ENCODE data around the gene ARHGAP22. TPM values are rescaled to one million over a fixed set of nuclear protein-coding genes. Genes with fewer than 3 reads are reported as not detected.

Gene ARHGAP22
- total and polyA plus RNA-seq, 2 donors = 5.5 to 8.5 TPM

DNA sequence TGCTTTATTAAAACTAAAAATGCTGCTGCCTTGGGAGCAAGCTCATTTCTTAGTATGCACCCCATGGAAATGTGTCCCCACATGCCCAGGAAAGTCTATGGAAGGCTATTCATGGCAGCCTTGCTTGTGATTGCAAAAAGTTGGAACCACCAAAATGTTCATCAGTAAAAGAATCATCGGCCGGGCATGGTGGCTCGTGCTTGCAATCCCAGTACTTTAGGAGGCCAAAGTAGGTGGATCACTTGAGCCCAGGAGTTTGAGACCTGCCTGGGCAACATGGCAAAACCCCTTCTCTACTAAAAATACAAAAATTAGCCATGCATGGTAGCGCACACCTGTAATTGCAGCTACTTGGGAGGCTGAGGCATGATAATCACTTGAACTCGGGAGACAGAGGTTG, 79.8 kb downstream of the ARHGAP22 start:
- 99% methylated on average over 5 of the region's 5 CpGs for WGBS
- Histone ChIP-seq H3K4me1 (ENCODE audit: control insufficient read depth in 2 of 2, insufficient read depth in 2 of 2, low read length in 2 of 2) (peaks cover 0 to 6% of the 10 kb centered on the region in 2 donors), H3K27ac (ENCODE audit: low read depth in 1 of 2, low read length in 1 of 2) (no peak overlapping the region), H3K9me3 (ENCODE audit: control insufficient read depth in 2 of 2, insufficient read depth in 1 of 2, low read length in 1 of 2) (no peaks in the 10 kb centered on the region), H3K4me3 (ENCODE audit: low read length in 2 of 2) (no peak overlapping the region), H3K27me3 (ENCODE audit: control insufficient read depth in 2 of 2, insufficient read depth in 1 of 2, low read length in 1 of 2) (peaks cover 25 to 43% of the 10 kb centered on the region in 2 donors), H3K36me3 (ENCODE audit: control insufficient read depth in 2 of 2, insufficient read depth in 2 of 2, low read length in 1 of 2) (no peaks in the 10 kb centered on the region)
- no peak for DNase-seq (ENCODE audit: low read depth in 6 of 9, low spot score in 9 of 9)

DNA sequence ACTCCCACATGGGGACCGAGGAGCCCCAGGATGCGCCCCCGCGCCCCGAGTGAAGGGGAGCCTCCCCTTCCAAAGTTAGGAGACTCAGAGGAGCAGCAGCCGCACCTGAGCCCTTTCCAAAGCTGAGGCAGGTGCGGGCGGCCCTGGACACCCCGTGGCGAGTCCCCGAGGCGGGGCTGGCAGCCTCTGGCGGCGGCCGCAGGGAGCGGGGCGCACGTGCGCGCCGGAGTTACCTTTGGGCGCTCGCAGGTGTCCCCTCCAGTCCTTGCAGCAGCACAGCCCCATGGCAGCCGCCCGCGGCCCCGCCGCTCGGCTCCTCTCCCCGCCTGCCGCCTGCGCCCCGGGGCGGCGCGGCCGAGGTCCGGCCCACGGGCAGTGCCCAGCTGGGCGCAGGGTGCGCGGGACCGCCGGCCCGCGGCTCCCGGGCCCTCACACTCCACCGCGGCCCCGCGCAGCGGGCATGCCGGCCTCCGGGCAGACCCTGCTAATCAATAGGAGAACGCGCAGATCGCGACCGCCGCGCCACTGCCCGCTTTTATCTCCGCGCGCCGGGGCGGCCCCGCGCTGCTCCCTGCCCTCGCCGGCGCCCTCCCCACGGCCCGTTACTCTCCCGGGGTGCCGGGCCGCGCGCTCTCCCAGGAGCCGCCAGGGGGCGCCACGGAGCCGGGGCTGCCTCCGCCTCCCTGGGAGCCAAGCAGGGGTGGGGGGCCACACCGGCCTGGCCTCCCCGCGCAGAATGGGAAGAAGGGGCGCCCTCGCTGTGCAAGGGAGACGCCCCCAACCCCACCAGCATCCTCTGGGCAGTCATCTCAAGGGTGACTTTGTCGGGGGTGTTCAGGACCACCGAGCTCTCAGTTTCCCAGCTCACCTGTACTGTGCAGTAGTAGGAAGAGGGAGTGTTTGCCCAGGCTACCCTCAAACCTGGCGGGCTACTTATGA, 80.8 kb downstream of the ARHGAP22 start:
- Histone ChIP-seq H3K27ac (ENCODE audit: low read depth in 1 of 2, low read length in 1 of 2) (no peak overlapping the region), H3K4me1 (ENCODE audit: control insufficient read depth in 2 of 2, insufficient read depth in 2 of 2, low read length in 2 of 2) (peaks cover 0 to 17% of the 10 kb centered on the region in 2 donors), H3K9me3 (ENCODE audit: control insufficient read depth in 2 of 2, insufficient read depth in 1 of 2, low read length in 1 of 2) (no peaks in the 10 kb centered on the region), H3K27me3 (ENCODE audit: control insufficient read depth in 2 of 2, insufficient read depth in 1 of 2, low read length in 1 of 2) (peaks cover 25 to 43% of the 10 kb centered on the region in 2 donors), H3K36me3 (ENCODE audit: control insufficient read depth in 2 of 2, insufficient read depth in 2 of 2, low read length in 1 of 2) (no peaks in the 10 kb centered on the region), H3K4me3 (ENCODE audit: low read length in 2 of 2) (peak overlapping the region in 1 of 2 donors; percentile 36)
- no peak for DNase-seq (ENCODE audit: low read depth in 6 of 9, low spot score in 9 of 9)
- 3% methylated on average over 93 of the region's 93 CpGs for WGBS

GRCh38 chr10:48523212-48523819, 81.6 kb downstream of the ARHGAP22 start:
- H3K9me3 ChIP-seq (ENCODE audit: control insufficient read depth in 2 of 2, insufficient read depth in 1 of 2, low read length in 1 of 2) = no peaks in the 10 kb centered on the region
- peaks cover 0 to 24% of the 10 kb centered on the region in 2 donors for H3K4me1 ChIP-seq (ENCODE audit: control insufficient read depth in 2 of 2, insufficient read depth in 2 of 2, low read length in 2 of 2)
- no peaks in the 10 kb centered on the region for H3K36me3 ChIP-seq (ENCODE audit: control insufficient read depth in 2 of 2, insufficient read depth in 2 of 2, low read length in 1 of 2)
- peaks cover 25 to 43% of the 10 kb centered on the region in 2 donors for H3K27me3 ChIP-seq (ENCODE audit: control insufficient read depth in 2 of 2, insufficient read depth in 1 of 2, low read length in 1 of 2)
- no peak for DNase-seq (ENCODE audit: low read depth in 6 of 9, low spot score in 9 of 9)
- H3K4me3 ChIP-seq (ENCODE audit: low read length in 2 of 2) = peak overlapping the region; percentile 10 to 36
- 7% methylated on average over 47 of the region's 47 CpGs for WGBS
- H3K27ac ChIP-seq (ENCODE audit: low read depth in 1 of 2, low read length in 1 of 2) = no peak overlapping the region

DNA sequence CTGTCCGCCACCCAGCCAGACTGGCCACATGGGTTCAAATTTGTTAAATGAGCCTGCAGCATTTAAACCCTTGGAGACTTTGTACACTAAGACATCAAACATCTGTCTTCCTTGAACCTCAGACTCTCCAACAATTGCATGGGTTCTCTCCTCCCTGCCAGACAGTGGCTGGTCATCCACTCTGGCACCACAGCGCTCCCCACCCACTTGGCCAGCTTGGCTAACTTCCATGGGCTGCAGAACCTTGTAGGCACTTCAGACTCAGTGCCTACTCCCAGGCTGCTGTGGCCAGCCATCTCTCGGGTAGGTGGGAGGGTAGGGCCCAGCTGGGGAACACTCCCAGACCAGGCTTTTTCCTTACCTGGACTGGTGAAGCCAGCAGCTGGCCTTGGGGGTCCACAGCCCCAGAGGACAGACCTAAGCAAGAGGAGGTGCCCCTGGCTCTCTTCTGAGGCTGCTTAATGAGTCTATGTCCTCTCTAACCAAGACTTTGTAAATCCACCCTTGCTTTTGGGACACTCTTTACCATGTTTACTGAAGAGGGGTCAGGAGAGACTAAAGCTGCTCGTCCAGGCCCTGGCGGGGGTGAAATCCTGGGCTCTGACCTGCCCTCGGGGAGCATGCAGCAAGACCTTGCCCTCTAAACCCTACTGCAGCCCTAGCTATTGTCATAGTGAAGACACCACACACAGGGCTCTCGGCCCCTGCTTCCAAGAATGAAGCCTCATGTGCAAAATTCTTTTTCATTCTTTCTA, 82.7 kb downstream of the ARHGAP22 start:
- WGBS = 93% methylated on average over 7 of the region's 7 CpGs
- Histone ChIP-seq H3K27me3 (ENCODE audit: control insufficient read depth in 2 of 2, insufficient read depth in 1 of 2, low read length in 1 of 2) (peaks cover 25 to 43% of the 10 kb centered on the region in 2 donors), H3K27ac (ENCODE audit: low read depth in 1 of 2, low read length in 1 of 2) (no peak overlapping the region), H3K9me3 (ENCODE audit: control insufficient read depth in 2 of 2, insufficient read depth in 1 of 2, low read length in 1 of 2) (no peaks in the 10 kb centered on the region), H3K4me1 (ENCODE audit: control insufficient read depth in 2 of 2, insufficient read depth in 2 of 2, low read length in 2 of 2) (peaks cover 0 to 33% of the 10 kb centered on the region in 2 donors), H3K36me3 (ENCODE audit: control insufficient read depth in 2 of 2, insufficient read depth in 2 of 2, low read length in 1 of 2) (no peaks in the 10 kb centered on the region), H3K4me3 (ENCODE audit: low read length in 2 of 2) (no peak overlapping the region)
- DNase-seq (ENCODE audit: low read depth in 6 of 9, low spot score in 9 of 9) = no peak

- no peaks in the 10 kb centered on the region for H3K9me3 ChIP-seq (ENCODE audit: control insufficient read depth in 2 of 2, insufficient read depth in 1 of 2, low read length in 1 of 2)
- peaks cover 0 to 33% of the 10 kb centered on the region in 2 donors for H3K4me1 ChIP-seq (ENCODE audit: control insufficient read depth in 2 of 2, insufficient read depth in 2 of 2, low read length in 2 of 2)
- H3K4me3 ChIP-seq (ENCODE audit: low read length in 2 of 2) = no peak overlapping the region
- H3K27ac ChIP-seq (ENCODE audit: low read depth in 1 of 2, low read length in 1 of 2) = no peak overlapping the region
- 94% methylated on average over 7 of the region's 7 CpGs for WGBS
- H3K27me3 ChIP-seq (ENCODE audit: control insufficient read depth in 2 of 2, insufficient read depth in 1 of 2, low read length in 1 of 2) = peaks cover 25 to 37% of the 10 kb centered on the region in 2 donors
- no peak for DNase-seq (ENCODE audit: low read depth in 6 of 9, low spot score in 9 of 9)
- no peaks in the 10 kb centered on the region for H3K36me3 ChIP-seq (ENCODE audit: control insufficient read depth in 2 of 2, insufficient read depth in 2 of 2, low read length in 1 of 2)
Observed at GRCh38 chr10:48520594-48520993, 84.3 kb downstream of the ARHGAP22 start.

DNA sequence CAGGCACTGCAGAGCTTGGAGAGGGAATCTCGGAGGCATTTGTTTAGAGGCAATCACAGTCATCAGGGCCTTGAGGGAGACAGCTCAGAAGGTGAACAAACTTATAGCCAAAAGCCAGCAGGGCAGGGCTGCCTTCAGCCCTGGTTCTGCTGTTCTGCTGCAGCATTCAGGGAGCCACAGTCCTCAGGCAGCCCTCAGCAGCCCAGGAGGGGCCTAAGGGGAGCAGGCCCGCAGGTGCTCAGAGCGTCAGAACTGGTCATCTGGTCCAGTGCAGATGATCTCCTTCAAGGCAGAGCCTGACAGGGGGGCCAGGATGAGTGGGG, 84.7 kb downstream of the ARHGAP22 start:
- WGBS = 90% methylated on average over 3 of the region's 3 CpGs
- peaks cover 0 to 33% of the 10 kb centered on the region in 2 donors for H3K4me1 ChIP-seq (ENCODE audit: control insufficient read depth in 2 of 2, insufficient read depth in 2 of 2, low read length in 2 of 2)
- no peak for DNase-seq (ENCODE audit: low read depth in 6 of 9, low spot score in 9 of 9)
- H3K4me3 ChIP-seq (ENCODE audit: low read length in 2 of 2) = no peak overlapping the region
- no peaks in the 10 kb centered on the region for H3K36me3 ChIP-seq (ENCODE audit: control insufficient read depth in 2 of 2, insufficient read depth in 2 of 2, low read length in 1 of 2)
- H3K27ac ChIP-seq (ENCODE audit: low read depth in 1 of 2, low read length in 1 of 2) = no peak overlapping the region
- H3K27me3 ChIP-seq (ENCODE audit: control insufficient read depth in 2 of 2, insufficient read depth in 1 of 2, low read length in 1 of 2) = peaks cover 25 to 34% of the 10 kb centered on the region in 2 donors
- no peaks in the 10 kb centered on the region for H3K9me3 ChIP-seq (ENCODE audit: control insufficient read depth in 2 of 2, insufficient read depth in 1 of 2, low read length in 1 of 2)

DNA sequence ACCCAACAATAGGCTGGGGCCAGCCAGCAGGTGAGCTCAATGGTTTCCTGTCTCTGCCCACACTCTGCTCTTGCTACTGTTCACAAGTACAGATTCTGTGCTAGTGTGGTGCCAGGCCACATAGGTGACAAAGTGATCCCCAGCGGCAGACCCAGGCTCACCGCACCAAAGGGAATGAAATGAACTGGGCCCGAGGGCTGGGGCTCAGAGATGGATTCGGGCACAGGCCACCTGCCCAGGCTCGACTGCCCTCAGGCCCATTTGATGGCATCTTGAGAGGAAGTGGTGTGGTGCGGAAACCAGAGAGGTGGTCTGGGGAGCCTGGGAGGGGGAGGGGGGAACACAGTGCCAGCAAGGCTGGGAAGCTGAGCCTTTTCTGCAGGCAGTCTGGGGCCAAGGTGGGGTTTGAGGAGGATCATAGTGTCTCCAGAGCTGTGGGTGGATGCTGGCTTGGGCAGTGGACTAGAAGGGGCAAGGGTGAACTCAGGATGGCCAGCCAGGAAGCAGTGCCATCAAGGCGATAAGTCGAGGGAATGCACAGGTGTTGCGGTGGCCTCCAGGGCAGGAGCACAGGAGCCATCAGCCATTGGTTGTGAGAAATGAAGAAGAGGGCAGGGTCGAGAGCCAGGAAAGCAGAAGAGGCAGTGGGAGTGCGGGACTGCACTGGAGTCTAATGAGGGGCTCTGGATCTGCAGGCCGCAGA, 85.2 kb downstream of the ARHGAP22 start:
- Histone ChIP-seq H3K9me3 (ENCODE audit: control insufficient read depth in 2 of 2, insufficient read depth in 1 of 2, low read length in 1 of 2) (no peaks in the 10 kb centered on the region), H3K4me1 (ENCODE audit: control insufficient read depth in 2 of 2, insufficient read depth in 2 of 2, low read length in 2 of 2) (peaks cover 0 to 33% of the 10 kb centered on the region in 2 donors), H3K27ac (ENCODE audit: low read depth in 1 of 2, low read length in 1 of 2) (no peak overlapping the region), H3K4me3 (ENCODE audit: low read length in 2 of 2) (no peak overlapping the region), H3K27me3 (ENCODE audit: control insufficient read depth in 2 of 2, insufficient read depth in 1 of 2, low read length in 1 of 2) (peaks cover 22 to 28% of the 10 kb centered on the region in 2 donors), H3K36me3 (ENCODE audit: control insufficient read depth in 2 of 2, insufficient read depth in 2 of 2, low read length in 1 of 2) (no peaks in the 10 kb centered on the region)
- DNase-seq (ENCODE audit: low read depth in 6 of 9, low spot score in 9 of 9) = peak in 1 of 9 donors; percentile 33
- WGBS = 35% methylated on average over 12 of the region's 12 CpGs

DNA sequence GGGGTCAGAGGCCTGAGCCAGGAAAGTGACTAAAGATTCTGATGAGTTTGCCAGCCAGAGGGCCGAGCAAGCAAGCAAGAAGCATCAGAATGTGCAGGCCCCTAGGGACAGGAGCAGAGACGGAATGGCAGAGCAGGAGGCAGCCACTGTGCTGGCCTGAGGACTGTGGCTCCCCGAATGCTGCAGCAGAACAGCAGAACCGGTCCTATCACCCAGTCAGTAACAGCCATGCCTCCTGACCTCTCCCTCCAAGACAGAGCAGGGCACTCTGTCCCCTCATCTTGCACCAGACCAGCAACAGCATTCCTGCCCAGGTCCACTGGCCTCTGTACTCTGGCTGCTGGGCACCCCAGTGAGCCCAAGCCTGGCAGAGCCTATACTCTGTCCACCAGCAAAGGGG, 85.9 kb downstream of the ARHGAP22 start:
- Histone ChIP-seq H3K4me3 (ENCODE audit: low read length in 2 of 2) (no peak overlapping the region), H3K36me3 (ENCODE audit: control insufficient read depth in 2 of 2, insufficient read depth in 2 of 2, low read length in 1 of 2) (no peaks in the 10 kb centered on the region), H3K27ac (ENCODE audit: low read depth in 1 of 2, low read length in 1 of 2) (no peak overlapping the region), H3K9me3 (ENCODE audit: control insufficient read depth in 2 of 2, insufficient read depth in 1 of 2, low read length in 1 of 2) (no peaks in the 10 kb centered on the region), H3K27me3 (ENCODE audit: control insufficient read depth in 2 of 2, insufficient read depth in 1 of 2, low read length in 1 of 2) (peaks cover 16 to 23% of the 10 kb centered on the region in 2 donors), H3K4me1 (ENCODE audit: control insufficient read depth in 2 of 2, insufficient read depth in 2 of 2, low read length in 2 of 2) (peaks cover 0 to 33% of the 10 kb centered on the region in 2 donors)
- no peak for DNase-seq (ENCODE audit: low read depth in 6 of 9, low spot score in 9 of 9)
- 85% methylated on average over 4 of the region's 4 CpGs for WGBS
